Measurements from ENCODE around the gene TENT5C. TPM values are rescaled to one million over a fixed set of nuclear protein-coding genes. Genes with fewer than 3 reads are reported as not detected.

The TENT5C gene
- total and polyA plus RNA-seq, 10 of the 15 experiments (the other 5 are each of a cell fraction or from before 2014, with no cell fraction given): 0.19 to 2.4 (median 0.78) TPM

GRCh38 chr1:117656202-117656641 lies 50.4 kb downstream of the TENT5C start:
- RAD21 ChIA-PET (ENCODE audit: unreplicated experiment): interaction anchor here (0.9 to 2.4 kb wide), 2 partner anchors 14 to 121 kb away, joined by 4 to 5 read pairs; no protein-coding TSS in a partner anchor
- ATAC-seq: peak; percentile 67
- H3K9ac ChIP-seq (ENCODE audit: control insufficient read depth, insufficient read depth, low read length): peak overlapping the region; percentile 45
- peak overlapping the region; percentile 64 for H3K4me2 ChIP-seq (ENCODE audit: control insufficient read depth, insufficient read depth)
- no peaks in the 10 kb centered on the region; a peak in 1 of 4 replicates for H3K27me3 ChIP-seq (replicated peaks in 1 of 2; ENCODE audit: control insufficient read depth in 2 of 2, insufficient read depth in 2 of 2, low read length in 1 of 2)
- H3K79me2 ChIP-seq (ENCODE audit: control insufficient read depth, insufficient read depth, low read length): no peaks in the 10 kb centered on the region
- in situ Hi-C loops (cut with MboI) (loop anchor here (25.0 kb wide), 1 partner anchor 1094 kb away; the partner anchor contains the start of gene CD58), intact Hi-C loops (cut with micrococcal nuclease; ENCODE audit: unreplicated experiment) (loop anchor here (1.0 to 5.0 kb wide), 2 partner anchors 8 to 289 kb away; partner anchors contain the start of gene MAN1A2)
- H4K20me1 ChIP-seq (ENCODE audit: control insufficient read depth, insufficient read depth): no peaks in the 10 kb centered on the region
- BruUV-seq (replicated peaks): no TSS peak
- SMC1A ChIA-PET (ENCODE audit: uncharacterized antibody, unreplicated experiment): interaction anchor here (0.7 to 2.2 kb wide), 8 partner anchors 12 to 121 kb away, joined by 3 to 6 read pairs (median 3); no protein-coding TSS in a partner anchor
- peaks cover 2% of the 10 kb centered on the region; the same call in 2 of the 3 replicates for H3K9me3 ChIP-seq (replicated peaks; ENCODE audit: control insufficient read depth, insufficient read depth, low read length)
- WGBS (ENCODE audit: insufficient coverage, insufficient replicate concordance, low lambda C conversion rate, missing lambda C conversion rate): 0% methylated on average over 10 of the region's 10 CpGs
- DNase-seq (ENCODE audit: low read depth, low spot score): peak; percentile 73
- CTCF ChIA-PET: interaction anchor here (0.8 to 1.6 kb wide), 4 partner anchors 12 to 121 kb away, joined by 3 to 5 read pairs (median 4); no protein-coding TSS in a partner anchor
- peak overlapping the region; percentile 71 for H3K27ac ChIP-seq (ENCODE audit: control insufficient read depth, insufficient read depth)
- peak overlapping the region; percentile 13; the same call in 1 of the 2 replicates for H3K4me3 ChIP-seq
- H3K36me3 ChIP-seq (ENCODE audit: control insufficient read depth in 2 of 2, insufficient read depth in 2 of 2, low read length in 1 of 2): no peaks in the 10 kb centered on the region
- peak; percentile 98 for FAIRE-seq
- POLR2A ChIA-PET: interaction anchor here (0.7 to 2.5 kb wide), 2 partner anchors 8 to 18 kb away, joined by 3 to 13 read pairs; no protein-coding TSS in a partner anchor
- H2AFZ ChIP-seq (ENCODE audit: control insufficient read depth, low read depth, low read length): no peak overlapping the region
- H3K4me1 ChIP-seq (ENCODE audit: control insufficient read depth, insufficient read depth, low read length): peaks cover 75% of the 10 kb centered on the region
- TF ChIP-seq MTA3 (IDR thresholded peaks at IDR 0.05; ENCODE audit: borderline replicate concordance, low read length): no peak
- peak; percentile 77 for TF ChIP-seq EED (IDR thresholded peaks at IDR 0.05; ENCODE audit: low read depth)
- no peak for TF ChIP-seq HDGF (IDR thresholded peaks at IDR 0.05)
- no peak for TF ChIP-seq JUND (IDR thresholded peaks at IDR 0.05; ENCODE audit: low read depth, low read length)
- no peak for TF ChIP-seq STAT3 (IDR thresholded peaks at IDR 0.05; ENCODE audit: low read depth, low read length)
- TF ChIP-seq SIX5 (IDR thresholded peaks at IDR 0.05; ENCODE audit: low read depth, low read length, severe bottlenecking): no peak
- no peak for TF ChIP-seq SUPT20H (IDR thresholded peaks at IDR 0.05; ENCODE audit: borderline replicate concordance, control insufficient read depth, low read depth, low read length)
- no peak for TF ChIP-seq CEBPB (IDR thresholded peaks at IDR 0.05; ENCODE audit: borderline replicate concordance in 1 of 2, low read depth in 2 of 2, low read length in 2 of 2)
- no peak for TF ChIP-seq SRF (IDR thresholded peaks at IDR 0.05; ENCODE audit: low read depth in 2 of 2, low read length in 2 of 2)
- TF ChIP-seq PRDM15 (CRISPR knock-in tag; IDR thresholded peaks at IDR 0.05): no peak
- peak in 1 of 2 experiments; percentile 59; a peak in 1 of 4 replicates for TF ChIP-seq BHLHE40 (IDR thresholded peaks at IDR 0.05; ENCODE audit: borderline replicate concordance in 1 of 2, low read depth in 2 of 2, low read length in 1 of 2)
- TF ChIP-seq NFYB (IDR thresholded peaks at IDR 0.05; ENCODE audit: insufficient read depth, low read depth, low read length): no peak
- TF ChIP-seq PAX5 (IDR thresholded peaks at IDR 0.05; ENCODE audit: borderline replicate concordance, low read depth, low read length): peak; percentile 80; the same call in 1 of the 2 replicates
- TF ChIP-seq GABPA (IDR thresholded peaks at IDR 0.05; ENCODE audit: low read depth): no peak; the same call in 1 of the 2 replicates
- TF ChIP-seq POU2F2 (IDR thresholded peaks at IDR 0.05; ENCODE audit: borderline replicate concordance, low read depth, low read length): no peak
- TF ChIP-seq ZNF24 (IDR thresholded peaks at IDR 0.05): no peak
- peak; percentile 58; the same call in 1 of the 2 replicates for TF ChIP-seq BCL11A (IDR thresholded peaks at IDR 0.05; ENCODE audit: low read depth, low read length)
- no peak for TF ChIP-seq ATF3 (IDR thresholded peaks at IDR 0.05; ENCODE audit: borderline replicate concordance, extremely low read depth, low read depth, low read length)
- TF ChIP-seq SMAD5 (IDR thresholded peaks at IDR 0.05; ENCODE audit: low read depth): no peak
- TF ChIP-seq E2F4 (IDR thresholded peaks at IDR 0.05; ENCODE audit: low read depth, low read length): no peak

Data from GM12878 (cell line).